Suppressor macrophage treated with lipopolysaccharide for 1 hour (primary cell): ENCODE data around the gene RSRC1.
"Not testable (repeated sequence)": the region's sequence is repeated elsewhere in the genome, so short reads cannot be mapped to it uniquely, and the experiment has no call there.

Experiments used
- DNase-seq, 3 donors: peaks; one replicate each; pipeline ENCODE4 v3.0.0-alpha.2; 2020 to 2022

Gene RSRC1

DNA sequence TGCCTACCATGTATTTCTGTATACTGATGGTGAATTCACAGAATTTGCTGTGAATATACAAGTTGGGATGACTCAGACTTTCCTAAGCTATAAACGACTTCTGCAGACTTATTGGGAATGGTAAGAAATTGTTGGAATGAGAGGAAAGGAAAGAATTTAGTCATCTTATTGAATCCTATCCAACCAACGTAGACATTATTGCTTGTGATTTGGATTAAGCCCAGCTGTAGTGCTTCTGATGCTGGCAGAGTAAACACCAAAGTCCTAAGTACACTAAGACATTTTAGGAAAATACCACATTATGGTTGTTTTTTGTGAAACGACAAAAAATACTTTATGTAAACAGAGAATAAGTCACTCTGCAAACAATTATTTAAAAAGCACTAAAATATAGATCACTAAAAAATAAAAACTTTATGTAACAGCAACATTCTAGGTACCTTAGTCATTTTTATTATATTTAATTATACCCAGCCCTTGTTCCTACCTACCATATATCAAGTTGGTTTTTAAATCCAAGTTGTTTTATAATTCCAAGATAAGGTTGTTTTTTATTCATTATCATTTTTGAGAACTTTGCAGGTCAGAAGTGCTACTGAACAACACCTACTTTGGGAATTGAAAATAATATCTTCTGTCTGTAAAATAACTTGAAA lies 361.9 kb downstream of the RSRC1 start:
- no peak for DNase-seq

DNA sequence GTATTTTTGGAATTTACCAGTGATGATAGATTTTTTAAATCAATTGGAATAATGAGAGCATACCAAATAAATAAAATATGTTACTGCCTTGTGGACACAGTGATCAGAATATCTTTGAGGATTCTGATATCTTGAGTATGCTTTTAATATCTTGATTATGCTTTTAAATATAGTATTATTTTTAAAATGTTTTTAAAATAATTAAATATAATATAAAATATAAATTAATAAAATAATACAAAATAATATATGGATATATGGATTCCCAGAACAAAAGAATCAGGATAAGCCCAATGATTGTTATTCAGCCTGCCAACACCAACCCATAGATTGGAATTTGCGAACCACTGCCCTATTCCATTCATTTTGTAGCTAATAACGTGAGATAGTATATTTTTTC lies 369.2 kb downstream of the RSRC1 start:
- DNase-seq, result no peak

DNA sequence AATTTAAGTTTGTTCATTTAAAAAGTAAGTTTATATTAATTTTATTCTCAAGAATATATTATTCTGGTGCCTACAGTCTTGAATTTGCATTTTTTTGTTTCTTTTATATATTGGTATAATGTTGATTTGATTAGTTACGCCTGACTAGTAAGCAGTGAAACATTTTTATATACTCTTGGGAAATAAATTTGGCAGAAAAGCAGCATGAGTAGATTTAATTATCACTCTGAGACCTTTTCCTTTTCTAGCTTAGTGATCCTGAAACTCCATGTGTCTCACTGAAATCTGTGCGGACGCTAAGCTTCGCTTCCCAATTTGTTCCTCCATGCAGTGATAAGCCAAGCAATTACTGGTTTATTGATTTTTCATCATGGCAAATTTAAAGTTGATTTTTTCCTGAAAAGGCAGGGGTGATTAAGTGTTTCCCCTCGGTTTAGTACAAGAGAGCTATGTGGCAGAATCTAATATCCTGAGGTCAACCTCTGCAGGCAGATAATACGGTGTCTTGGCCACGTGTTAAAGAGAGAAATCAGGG lies 373.9 kb downstream of the RSRC1 start:
- DNase-seq, result no peak

- DNase-seq, result no peak
Measured at GRCh38 chr3:158486200-158486599, 376.3 kb downstream of the RSRC1 start.

GRCh38 chr3:158488670-158489069 lies 378.8 kb downstream of the RSRC1 start:
- no peak for DNase-seq

- no peak for DNase-seq
Measured at GRCh38 chr3:158489181-158489580, 379.3 kb downstream of the RSRC1 start.

DNA sequence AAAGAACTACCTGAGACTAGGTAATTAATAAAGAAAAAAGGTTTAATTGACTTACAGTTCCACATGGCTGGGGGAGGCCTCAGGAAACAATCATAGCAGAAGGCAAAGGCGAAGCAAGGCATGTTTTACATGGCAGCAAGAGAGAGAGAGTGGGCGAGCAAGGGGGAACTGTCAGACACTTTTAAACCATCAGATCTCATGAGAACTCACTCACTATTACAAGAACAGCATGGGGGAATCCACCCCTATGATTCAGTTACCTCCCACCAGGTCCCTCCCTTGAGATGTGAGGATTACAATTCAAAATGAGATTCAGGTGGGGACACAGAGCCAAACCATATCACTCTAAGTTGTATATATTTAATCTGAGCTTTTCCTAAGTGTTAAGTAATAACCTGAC lies 382.1 kb downstream of the RSRC1 start:
- peak in 2 of 3 donors; percentile 11 to 26 for DNase-seq

DNA sequence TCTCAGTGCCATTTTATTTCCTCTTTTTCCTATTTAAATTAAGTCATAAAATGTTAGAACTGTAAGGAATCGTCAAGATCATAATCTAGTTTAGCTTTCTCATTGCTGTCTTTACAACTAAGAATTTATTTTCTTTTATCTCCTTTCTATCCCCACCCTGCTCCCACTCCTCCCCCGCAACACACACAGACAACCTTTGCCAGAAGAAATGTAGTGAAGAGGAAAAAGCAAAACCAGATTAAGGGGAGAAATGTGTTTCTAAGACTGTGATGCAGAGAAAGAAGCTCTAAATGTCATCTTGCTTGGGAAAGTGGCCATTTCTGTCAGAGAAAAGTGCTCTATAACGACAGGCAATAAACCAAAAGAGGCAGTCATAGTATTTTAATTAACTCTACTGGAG lies 382.8 kb downstream of the RSRC1 start:
- no peak for DNase-seq

- no peak for DNase-seq
Measured at GRCh38 chr3:158493931-158494330, 384.0 kb downstream of the RSRC1 start.

DNA sequence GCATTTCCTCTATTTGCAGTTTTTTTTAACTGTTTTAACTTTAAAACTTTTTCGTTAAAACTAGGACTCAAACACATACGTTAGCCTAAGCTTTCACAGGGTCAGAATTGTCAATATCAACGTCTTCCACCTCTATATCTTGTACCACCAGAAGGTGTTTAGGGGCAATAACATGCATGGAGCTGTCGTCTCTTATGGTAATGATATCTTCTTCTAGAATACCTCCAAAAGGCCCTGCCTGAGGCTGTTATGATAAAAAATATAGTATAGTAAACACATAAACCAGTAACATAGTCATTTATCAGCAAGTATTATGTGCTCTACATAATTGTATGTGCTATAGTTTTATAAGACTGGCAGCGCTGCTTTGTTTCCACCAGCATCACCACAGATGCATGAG lies 384.8 kb downstream of the RSRC1 start:
- DNase-seq, result no peak

GRCh38 chr3:158495398-158495902 lies 385.6 kb downstream of the RSRC1 start:
- DNase-seq, result not testable (repeated sequence)

DNA sequence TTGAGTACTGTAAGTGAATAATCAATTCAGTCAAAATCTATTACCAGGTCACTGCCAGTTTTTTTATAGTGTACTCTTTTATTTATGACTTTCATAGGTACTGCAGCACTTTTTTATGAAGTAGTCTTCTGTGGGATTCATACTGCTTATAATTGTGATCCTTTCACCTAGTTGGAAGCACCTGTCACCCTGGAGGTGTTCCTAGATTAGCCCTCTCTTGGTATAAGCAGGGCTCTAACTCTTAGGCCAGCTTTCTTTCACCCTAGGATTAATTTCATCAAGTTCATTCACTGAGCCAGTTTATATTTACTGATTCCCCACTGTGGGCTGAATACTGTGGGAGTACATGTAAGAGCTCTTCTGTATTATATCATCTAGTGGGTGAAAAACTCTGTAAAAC lies 395.2 kb downstream of the RSRC1 start:
- no peak for DNase-seq

DNA sequence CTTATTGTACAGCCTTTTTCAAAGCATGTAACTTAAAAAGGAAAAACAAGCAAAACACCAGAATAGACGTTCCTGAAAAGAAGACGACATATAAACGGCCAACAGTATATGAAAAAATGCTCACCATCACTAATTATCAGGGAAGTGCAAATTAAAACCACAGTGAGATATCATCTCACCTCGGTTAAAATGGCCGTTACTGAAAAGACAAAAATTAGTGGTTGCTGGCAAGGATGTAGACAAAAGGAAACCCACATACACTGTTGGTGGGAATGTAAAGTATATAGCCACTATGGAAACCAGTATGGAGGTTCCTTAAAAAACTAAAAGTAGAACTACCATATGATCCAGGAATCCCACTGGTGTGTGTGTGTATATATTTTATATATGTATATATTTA lies 396.6 kb downstream of the RSRC1 start:
- no peak for DNase-seq

DNA sequence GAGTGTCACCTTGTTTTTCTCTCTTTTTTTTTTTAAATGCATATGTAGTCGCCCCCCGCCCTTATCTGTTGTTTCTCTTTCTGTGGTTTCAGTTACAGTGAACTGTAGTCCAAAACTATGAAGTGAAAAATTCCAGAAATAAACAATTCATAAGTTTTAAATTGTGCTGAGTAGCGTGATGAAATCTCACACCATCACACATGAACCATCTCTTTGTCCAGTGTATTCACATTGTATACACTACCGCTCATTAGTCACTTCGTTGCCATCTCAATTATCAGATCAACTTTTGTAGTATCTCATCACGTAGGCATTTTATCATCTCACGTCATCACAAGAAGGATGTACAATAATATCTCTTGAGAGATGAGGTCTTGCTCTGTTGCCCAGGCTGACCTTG lies 398.6 kb downstream of the RSRC1 start:
- DNase-seq, result no peak

DNA sequence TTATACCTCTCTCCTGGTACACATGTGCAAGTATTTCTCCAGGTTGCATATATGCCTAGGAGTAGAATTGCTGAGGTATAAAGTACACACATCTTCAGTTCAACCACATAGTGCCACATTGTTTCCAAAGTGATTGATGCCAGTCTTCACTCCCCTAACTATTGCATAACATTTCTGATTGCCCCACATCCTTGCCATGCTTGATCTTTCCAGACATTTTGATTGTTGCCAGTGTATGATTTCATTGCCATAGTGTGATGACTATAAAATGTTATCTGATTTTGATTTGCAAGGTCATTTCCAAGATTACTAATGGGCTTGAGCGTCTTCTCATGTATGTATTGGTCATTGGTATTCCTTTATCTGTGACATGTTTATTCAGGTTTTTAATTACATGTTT lies 400.0 kb downstream of the RSRC1 start:
- no peak for DNase-seq

- not testable (repeated sequence) for DNase-seq
Measured at GRCh38 chr3:158516729-158517128, 406.8 kb downstream of the RSRC1 start.

- peak; percentile 37 to 69 (median 60) for DNase-seq
Measured at GRCh38 chr3:158519776-158520175, 409.9 kb downstream of the RSRC1 start.

- no peak for DNase-seq
Measured at GRCh38 chr3:158520433-158520832, 410.5 kb downstream of the RSRC1 start.

GRCh38 chr3:158522221-158523136 lies 412.6 kb downstream of the RSRC1 start:
- peak in 1 of 3 donors; percentile 6 for DNase-seq

GRCh38 chr3:158528076-158528674 lies 418.3 kb downstream of the RSRC1 start:
- DNase-seq, result no peak

GRCh38 chr3:158531334-158531733 lies 421.4 kb downstream of the RSRC1 start:
- no peak for DNase-seq

- DNase-seq, result peak; percentile 38 to 57 (median 57)
Measured at GRCh38 chr3:158532099-158532734, 422.3 kb downstream of the RSRC1 start.

- DNase-seq, result no peak
Measured at GRCh38 chr3:158535918-158536317, 426.0 kb downstream of the RSRC1 start.
